K562 (cell line): ENCODE data around the gene FAM167B. TPM values are rescaled to one million over a fixed set of nuclear protein-coding genes. Genes with fewer than 3 reads are reported as not detected.

Source experiments
- BRCA1 ChIP-seq, 2 experiments: fragments of 450-650 bp in 1 of 2; sonication (generic) in 1 of 2; formaldehyde crosslinking in 1 of 2; IDR thresholded peaks; 2 replicates each; pipeline versions ENCODE4 v1.5.0 to v1.6.1; 2017 to 2020; ENCODE audit warnings: mild to moderate bottlenecking in 1 of 2, missing genetic modification reagents in 1 of 2
- CREB3L1 ChIP-seq: fragments of 450-650 bp; IDR thresholded peaks from 2 replicates; pipeline ENCODE4 v1.6.1; 2014; ENCODE audit warnings: low read depth, mild to moderate bottlenecking, moderate library complexity, borderline replicate concordance
- E2F4 ChIP-seq: sonication (generic); formaldehyde crosslinking; IDR thresholded peaks from 2 replicates; pipeline ENCODE4 v1.8.0; 2022; ENCODE audit warnings: mild to moderate bottlenecking, low read depth, missing genetic modification reagents
- E4F1 ChIP-seq: fragments of 250-450 bp; sonication (Bioruptor Pico); IDR thresholded peaks from 2 replicates; pipeline ENCODE4 v1.5.0; 2021; ENCODE audit warnings: mild to moderate bottlenecking, borderline replicate concordance
- GABPA ChIP-seq: fragments of 200-800 bp; sonication (Bioruptor generic); conservative IDR thresholded peaks from 2 replicates; pipeline ENCODE4 v1.6.1; 2016; ENCODE audit warnings: low read depth, missing genetic modification characterization, missing compliant biosample characterization
- GMEB1 ChIP-seq: fragments of 250-450 bp; sonication (Bioruptor Pico); IDR thresholded peaks from 2 replicates; pipeline ENCODE4 v1.4.0; 2020; ENCODE audit warnings: mild to moderate bottlenecking
- HES1 ChIP-seq: fragments of 450-650 bp; IDR thresholded peaks from 2 replicates; pipeline ENCODE4 v1.6.1; 2016; ENCODE audit warnings: low read depth, mild to moderate bottlenecking, moderate library complexity
- HLTF ChIP-seq: fragments of 450-650 bp; IDR thresholded peaks from 2 replicates; pipeline ENCODE4 v1.6.1; 2016
- PHTF2 ChIP-seq: fragments of 250-450 bp; sonication (Bioruptor Pico); IDR thresholded peaks from 2 replicates; pipeline ENCODE4 v1.5.0; 2021; ENCODE audit warnings: mild to moderate bottlenecking
- PPARD ChIP-seq: fragments of 250-450 bp; sonication (Bioruptor Pico); IDR thresholded peaks from 2 replicates; pipeline ENCODE4 v1.8.0; 2022; ENCODE audit warnings: inconsistent platforms, mild to moderate bottlenecking, moderate library complexity
- SMARCE1 ChIP-seq: fragments of 450-650 bp; IDR thresholded peaks from 2 replicates; pipeline ENCODE4 v1.7.1; 2016; ENCODE audit warnings: mild to moderate bottlenecking
- ZNF277 ChIP-seq: fragments of 250-450 bp; sonication (Bioruptor Pico); IDR thresholded peaks from 2 replicates; pipeline ENCODE4 v1.8.0; 2022; ENCODE audit warnings: inconsistent platforms, mild to moderate bottlenecking, moderate library complexity, borderline replicate concordance
- ZNF3 ChIP-seq: fragments of 250-450 bp; sonication (Bioruptor Pico); IDR thresholded peaks from 2 replicates; pipeline ENCODE4 v1.5.0; 2021; ENCODE audit warnings: mild to moderate bottlenecking, moderate library complexity
- ZNF511 ChIP-seq: sonication (generic); formaldehyde crosslinking; IDR thresholded peaks from 2 replicates; pipeline ENCODE4 v1.8.0; 2022; ENCODE audit warnings: mild to moderate bottlenecking, missing genetic modification reagents
- polyA plus RNA-seq, 8 experiments: library from polyadenylated mRNA; depleted of rRNA in 4 of 8; stranded (reverse) in 5 of 8; unstranded in 3 of 8; fragments of >200 nt; fragmentation: Nextera tagmentation in 2 of 8; fragmentation: Illumina TruSeq in 1 of 8; extraction: Ambion mirVana in 2 of 8; extraction: Trizol in 1 of 8; gene quantifications; 2 replicates each; pipeline versions ENCODE4 v1.2.1 to v1.2.3, GENCODE V29; 2011 to 2014; ENCODE audit warnings: inconsistent platforms in 1 of 8, missing spikeins in 1 of 8
- total RNA-seq, 7 experiments: library from RNA; depleted of rRNA in 6 of 7; stranded (reverse); fragments of >200 nt in 6 of 7; fragmentation: Illumina TruSeq in 2 of 7; extraction: Trizol in 2 of 7; gene quantifications; 2 replicates each; pipeline versions ENCODE4 v1.2.1 to v1.2.3, GENCODE V29; 2011 to 2021; ENCODE audit warnings: low replicate concordance in 1 of 7

FAM167B gene
- total and polyA plus RNA-seq, 9 of the 15 experiments (the other 6 are each of a cell fraction or from before 2014, with no cell fraction given), result not detected

GRCh38 chr1:32205401-32206370 is 41.3 kb upstream of the FAM167B start, which contains the start of gene IQCC (continued):
- no peak for TF ChIP-seq PPARD
- TF ChIP-seq ZNF511 (CRISPR knock-in tag), result peak; percentile 86; the same call in 1 of the 2 replicates
- TF ChIP-seq ZNF277 (CRISPR knock-in tag), result no peak
- TF ChIP-seq HLTF, result no peak
- TF ChIP-seq ZNF3 (CRISPR knock-in tag), result no peak
- TF ChIP-seq PHTF2 (CRISPR knock-in tag), result no peak
- no peak for TF ChIP-seq CREB3L1
- TF ChIP-seq E4F1, result no peak
- no peak for TF ChIP-seq GABPA (tag)
- TF ChIP-seq SMARCE1, result peak; percentile 56; the same call in 1 of the 2 replicates
- no peak for TF ChIP-seq BRCA1 (IDR thresholded peaks at IDR 0.05)
- TF ChIP-seq BRCA1 (CRISPR knock-in tag; IDR thresholded peaks at IDR 0.05), result no peak
- TF ChIP-seq GMEB1 (CRISPR knock-in tag), result no peak
- TF ChIP-seq E2F4 (CRISPR knock-in tag), result peak; percentile 75; the same call in 1 of the 2 replicates
- no peak for TF ChIP-seq HES1
